Spinal cord (tissue), 10 donors: ENCODE data around the gene HMGCS2. TPM values are rescaled to one million over a fixed set of nuclear protein-coding genes. Genes with fewer than 3 reads are reported as not detected.
A peak's percentile ranks its signal among the peaks of the same experiment; 100 is the strongest.

Experiments used
- DNase-seq, 6 donors: peaks; one replicate each; pipeline versions ENCODE4 v3.0.0 to v3.0.0-alpha.2; 2013 to 2015; ENCODE audit warnings: low spot score in 6 of 6, low read depth in 4 of 6
- H3K27ac ChIP-seq: one replicate; pipeline ENCODE4 v1.5.1; 2013; ENCODE audit warnings: low read depth, low read length, control low read depth
- H3K27me3 ChIP-seq: one replicate; pipeline ENCODE4 v1.6.1; 2013; ENCODE audit warnings: low read length; ENCODE audit not compliant: control insufficient read depth, insufficient read depth
- H3K36me3 ChIP-seq: one replicate; pipeline ENCODE4 v1.6.1; 2013; ENCODE audit warnings: low read length; ENCODE audit not compliant: control insufficient read depth, insufficient read depth
- H3K4me1 ChIP-seq: one replicate; pipeline ENCODE4 v1.6.1; 2013; ENCODE audit warnings: low read length; ENCODE audit not compliant: control insufficient read depth, insufficient read depth
- H3K4me3 ChIP-seq: one replicate; pipeline ENCODE4 v1.5.1; 2013; ENCODE audit warnings: low read depth, low read length, control low read depth
- H3K9me3 ChIP-seq: one replicate; pipeline ENCODE4 v1.6.1; 2013; ENCODE audit warnings: low read length; ENCODE audit not compliant: control insufficient read depth, insufficient read depth
- WGBS: methylation state at CpG from one replicate; pipeline ENCODE4 v1.1.5; 2013; ENCODE audit warnings: missing lambda C conversion rate; ENCODE audit not compliant: insufficient coverage; 5-methylcytosine and 5-hydroxymethylcytosine counted together
- polyA plus RNA-seq, 2 donors: library from polyadenylated mRNA; unstranded; fragments of 120-200 nt; gene quantifications; one replicate each; pipeline ENCODE4 v1.2.1, GENCODE V29; 2013; ENCODE audit not compliant: insufficient read length in 2 of 2
- total RNA-seq, 2 donors: library from RNA; depleted of rRNA in 1 of 2; stranded (reverse); fragments of 120-200 nt in 1 of 2; fragments of >200 nt in 1 of 2; gene quantifications; one replicate each; pipeline versions ENCODE4 v1.2.3 to v1.2.4, GENCODE V29; 2013 to 2014
- donor health status: healthy.

The HMGCS2 gene
- total and polyA plus RNA-seq, 4 donors: 0.27 to 1.8 (median 0.63) TPM; not detected in 1

DNA sequence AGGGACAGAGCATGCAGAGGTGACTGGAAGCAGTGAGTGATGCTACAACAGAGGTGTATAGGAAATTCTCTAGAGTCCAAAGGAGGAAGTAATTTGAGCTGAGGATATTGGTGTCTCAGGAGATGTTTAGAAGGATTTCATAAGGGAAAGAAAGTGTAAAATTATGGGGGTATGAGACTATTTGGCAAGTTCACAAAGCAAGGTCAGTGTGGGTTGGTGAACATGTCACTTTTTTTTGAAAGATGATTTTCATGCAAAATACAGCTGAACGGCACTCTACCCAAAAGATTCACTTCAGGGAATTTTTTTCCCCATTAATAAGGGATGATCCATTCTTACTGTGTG is 24.1 kb downstream of the HMGCS2 start:
- no peak overlapping the region for H3K4me3 ChIP-seq
- no peaks in the 10 kb centered on the region for H3K9me3 ChIP-seq
- peaks cover 35% of the 10 kb centered on the region for H3K36me3 ChIP-seq
- DNase-seq: no peak
- no peak overlapping the region for H3K27ac ChIP-seq
- H3K27me3 ChIP-seq: no peaks in the 10 kb centered on the region
- H3K4me1 ChIP-seq: peaks cover 26% of the 10 kb centered on the region
- no CpG with 5 or more reads among the region's 1 CpG for WGBS

DNA sequence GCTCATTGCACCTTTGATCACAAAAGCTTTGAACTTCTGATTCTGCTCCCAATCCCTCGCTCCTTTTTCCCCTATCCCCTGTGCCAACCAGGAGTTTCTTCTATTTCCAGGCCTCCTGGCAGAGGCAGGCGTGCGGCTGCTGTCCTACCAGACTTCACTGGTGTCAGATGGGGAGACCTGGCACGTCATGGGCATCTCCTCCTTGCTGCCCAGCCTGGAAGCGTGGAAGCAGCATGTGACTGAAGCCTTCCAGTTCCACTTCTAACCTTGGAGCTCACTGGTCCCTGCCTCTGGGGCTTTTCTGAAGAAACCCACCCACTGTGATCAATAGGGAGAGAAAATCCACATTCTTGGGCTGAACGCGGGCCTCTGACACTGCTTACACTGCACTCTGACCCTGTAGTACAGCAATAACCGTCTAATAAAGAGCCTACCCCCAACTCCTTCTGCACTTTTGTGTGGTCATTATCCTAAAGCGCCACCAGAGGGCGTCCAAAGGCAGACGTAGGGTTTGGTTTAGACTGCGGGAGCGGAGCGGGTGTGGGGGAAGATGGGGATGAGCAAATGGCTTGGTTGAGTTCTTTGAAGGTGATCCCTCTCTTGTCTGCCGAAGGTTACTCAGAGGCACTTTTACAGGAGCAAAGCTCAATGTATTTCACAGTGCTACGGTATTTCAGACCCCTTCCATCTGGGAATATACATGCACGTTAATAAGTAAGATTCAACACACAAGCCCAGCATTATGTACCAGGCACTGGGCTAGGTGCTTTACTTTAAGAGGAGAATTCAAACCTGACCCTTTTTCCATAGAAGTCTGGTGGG is 24.7 kb downstream of the HMGCS2 start:
- Histone ChIP-seq H3K36me3 (peaks cover 39% of the 10 kb centered on the region), H3K4me1 (peaks cover 26% of the 10 kb centered on the region), H3K27me3 (no peaks in the 10 kb centered on the region), H3K9me3 (no peaks in the 10 kb centered on the region), H3K27ac (no peak overlapping the region), H3K4me3 (no peak overlapping the region)
- 36% methylated on average over 14 of the region's 17 CpGs for WGBS
- peak; percentile 40 to 93 (median 60) for DNase-seq

DNA sequence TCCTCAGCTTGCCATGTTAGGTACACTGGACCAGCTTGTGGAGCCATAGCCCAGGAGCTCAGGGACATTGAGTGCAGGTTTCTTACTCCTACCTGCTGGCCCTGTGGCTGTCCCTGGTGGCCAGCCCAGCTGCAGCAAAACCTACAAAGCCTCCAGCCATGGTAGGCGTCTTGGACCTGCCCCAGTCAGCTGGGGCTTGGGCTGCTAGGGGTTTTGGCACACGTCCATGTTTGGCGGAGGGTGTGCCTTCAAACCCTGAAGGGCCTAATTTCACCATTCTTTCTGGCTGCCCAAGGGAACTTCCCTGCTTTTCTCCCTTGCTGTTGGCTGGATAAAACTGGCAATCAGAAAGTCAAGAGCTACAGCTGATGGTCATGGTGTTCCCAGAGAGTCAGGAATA is 25.4 kb downstream of the HMGCS2 start:
- WGBS: 56% methylated on average over 3 of the region's 3 CpGs
- Histone ChIP-seq H3K27ac (no peak overlapping the region), H3K4me3 (no peak overlapping the region), H3K4me1 (peaks cover 27% of the 10 kb centered on the region), H3K27me3 (no peaks in the 10 kb centered on the region), H3K36me3 (peaks cover 40% of the 10 kb centered on the region), H3K9me3 (no peaks in the 10 kb centered on the region)
- DNase-seq: peak in 1 of 6 donors; percentile 38

DNA sequence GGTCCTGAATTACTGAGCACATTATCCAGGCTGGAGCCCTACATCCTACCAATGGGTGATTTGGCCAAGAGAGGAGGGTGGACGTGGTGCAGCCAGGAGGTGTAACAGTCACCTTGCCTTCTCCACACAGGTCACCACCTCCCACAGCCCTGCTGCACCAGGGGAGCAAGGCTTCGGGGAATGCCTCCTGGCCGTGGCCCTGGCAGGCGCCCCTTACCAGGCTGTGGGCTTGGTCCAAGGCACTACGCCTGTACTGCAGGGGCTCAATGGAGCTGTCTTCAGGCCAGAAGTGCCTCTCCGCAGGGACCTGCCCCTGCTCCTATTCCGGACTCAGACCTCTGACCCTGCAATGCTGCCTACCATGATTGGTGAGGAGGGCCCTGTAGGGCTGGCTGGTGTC is 26.0 kb downstream of the HMGCS2 start:
- H3K4me1 ChIP-seq: peaks cover 33% of the 10 kb centered on the region
- WGBS: 90% methylated on average over 7 of the region's 7 CpGs
- peaks cover 44% of the 10 kb centered on the region for H3K36me3 ChIP-seq
- H3K4me3 ChIP-seq: no peak overlapping the region
- DNase-seq: no peak
- no peaks in the 10 kb centered on the region for H3K9me3 ChIP-seq
- H3K27ac ChIP-seq: no peak overlapping the region
- H3K27me3 ChIP-seq: no peaks in the 10 kb centered on the region

DNA sequence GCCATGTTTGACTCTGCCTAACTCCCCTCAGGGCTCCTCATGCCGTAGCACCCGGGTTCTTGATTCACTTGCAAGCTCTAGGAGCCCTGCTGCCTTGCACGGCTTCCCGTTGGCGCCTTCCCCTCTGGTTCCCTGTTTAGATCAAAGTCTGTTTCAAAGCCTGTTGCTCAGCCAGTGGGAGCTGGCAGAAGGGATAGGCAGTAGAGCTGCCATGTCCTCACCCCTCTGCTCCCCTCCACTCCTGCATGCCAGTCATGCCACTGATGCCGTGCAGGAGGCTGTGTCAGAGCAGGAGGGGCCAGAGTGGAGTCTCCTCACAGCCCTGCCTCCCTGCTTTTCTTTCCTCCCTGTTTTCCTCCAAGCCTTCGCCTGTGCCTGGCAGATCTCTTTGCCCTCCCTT is 26.5 kb downstream of the HMGCS2 start:
- Histone ChIP-seq H3K4me1 (peaks cover 37% of the 10 kb centered on the region), H3K36me3 (peaks cover 49% of the 10 kb centered on the region), H3K4me3 (no peak overlapping the region), H3K9me3 (no peaks in the 10 kb centered on the region), H3K27ac (no peak overlapping the region), H3K27me3 (no peaks in the 10 kb centered on the region)
- 82% methylated on average over 7 of the region's 7 CpGs for WGBS
- peak in 1 of 6 donors; percentile 58 for DNase-seq

DNA sequence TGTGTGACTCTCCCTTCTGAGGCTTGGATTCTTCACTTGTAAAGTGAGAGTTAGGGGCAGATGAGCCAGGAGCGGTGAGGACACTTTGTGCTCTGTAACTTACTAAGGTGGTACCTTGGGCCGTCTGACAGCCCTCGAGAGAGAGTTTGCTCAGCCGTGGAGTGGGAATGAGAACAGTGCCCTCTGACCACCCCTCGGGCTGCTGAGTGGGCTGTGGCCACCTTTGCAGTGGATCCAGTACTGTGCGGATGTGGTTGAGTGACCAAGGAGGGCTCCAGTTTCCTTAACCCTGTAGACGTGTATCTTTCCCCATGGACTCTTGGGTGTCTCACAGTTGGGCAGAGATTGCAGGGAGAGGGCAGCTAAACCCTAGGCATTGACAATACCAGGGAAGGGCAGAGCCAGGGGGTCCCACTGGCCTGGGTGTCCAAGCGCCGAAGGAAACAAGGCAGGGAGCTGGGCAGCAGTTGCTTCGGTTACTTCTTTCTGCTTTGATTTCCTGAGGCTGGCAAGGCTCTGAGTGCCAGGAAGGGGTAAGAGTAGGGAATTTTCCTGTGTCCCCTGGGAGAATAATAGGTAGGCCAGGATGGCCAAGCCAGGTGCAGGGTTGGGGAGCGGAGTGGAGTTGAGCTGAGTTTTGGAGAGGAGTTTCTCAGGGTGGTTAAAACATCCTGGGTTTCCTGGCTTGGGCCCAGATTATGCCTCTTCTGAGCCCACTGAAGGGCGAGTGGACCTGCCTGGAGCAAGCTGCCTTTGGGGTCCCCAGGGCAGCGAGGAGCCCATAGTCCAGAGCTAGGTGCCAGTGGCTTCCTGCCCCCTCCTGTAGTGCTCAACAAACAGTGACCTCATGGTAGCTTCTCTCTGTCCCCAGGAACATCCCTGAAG is 27.6 kb downstream of the HMGCS2 start:
- Histone ChIP-seq H3K36me3 (peaks cover 54% of the 10 kb centered on the region), H3K4me3 (no peak overlapping the region), H3K27me3 (no peaks in the 10 kb centered on the region), H3K27ac (no peak overlapping the region), H3K4me1 (peaks cover 43% of the 10 kb centered on the region), H3K9me3 (no peaks in the 10 kb centered on the region)
- 93% methylated on average over 13 of the region's 13 CpGs for WGBS
- no peak for DNase-seq

DNA sequence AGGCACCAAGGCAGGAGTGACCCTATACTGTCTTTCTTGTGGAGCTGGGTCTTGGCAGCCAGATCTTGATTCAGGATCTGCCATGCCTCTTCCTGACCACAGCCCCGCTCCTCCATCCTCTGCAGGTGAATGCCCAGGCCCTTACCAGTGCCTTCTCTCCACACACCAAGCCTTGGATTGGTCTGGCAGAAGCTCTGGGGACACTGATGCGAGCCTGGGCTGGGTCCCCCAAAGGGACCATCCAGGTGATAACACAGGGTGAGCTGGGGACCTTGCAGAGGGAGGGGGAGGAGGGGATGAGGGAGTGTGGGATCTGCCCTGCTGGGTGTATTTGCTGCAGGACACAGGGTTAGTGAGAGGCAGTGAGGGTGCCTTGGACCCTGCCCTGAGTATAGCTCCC is 28.4 kb downstream of the HMGCS2 start:
- no peaks in the 10 kb centered on the region for H3K27me3 ChIP-seq
- H3K4me1 ChIP-seq: peaks cover 49% of the 10 kb centered on the region
- no peaks in the 10 kb centered on the region for H3K9me3 ChIP-seq
- no peak for DNase-seq
- H3K4me3 ChIP-seq: no peak overlapping the region
- peaks cover 61% of the 10 kb centered on the region for H3K36me3 ChIP-seq
- H3K27ac ChIP-seq: no peak overlapping the region
- WGBS: 100% methylated on average over 2 of the region's 2 CpGs

DNA sequence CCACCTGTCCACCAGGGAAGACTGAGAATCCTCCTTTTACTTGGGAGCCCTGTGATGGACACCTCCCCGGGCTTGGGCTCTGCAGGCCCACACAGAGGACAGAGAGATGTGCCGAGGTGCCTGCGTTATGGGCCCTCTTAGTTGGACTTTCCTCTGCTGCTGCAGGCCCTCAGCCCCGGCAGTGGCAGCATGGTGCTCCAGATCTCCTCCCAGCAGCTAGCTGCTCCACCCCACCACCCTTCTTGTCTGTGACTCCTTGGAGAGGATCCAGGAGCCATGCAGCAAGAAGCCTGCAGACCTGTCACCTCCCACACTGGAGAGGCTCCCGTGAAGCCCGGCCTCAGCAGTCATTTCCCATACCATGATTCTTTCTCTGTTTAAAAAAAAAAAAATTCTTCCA is 29.6 kb downstream of the HMGCS2 start:
- H3K27ac ChIP-seq: no peak overlapping the region
- peaks cover 57% of the 10 kb centered on the region for H3K4me1 ChIP-seq
- H3K36me3 ChIP-seq: peaks cover 70% of the 10 kb centered on the region
- no peaks in the 10 kb centered on the region for H3K27me3 ChIP-seq
- no peak overlapping the region for H3K4me3 ChIP-seq
- H3K9me3 ChIP-seq: no peaks in the 10 kb centered on the region
- no peak for DNase-seq
- 85% methylated on average over 5 of the region's 6 CpGs for WGBS

DNA sequence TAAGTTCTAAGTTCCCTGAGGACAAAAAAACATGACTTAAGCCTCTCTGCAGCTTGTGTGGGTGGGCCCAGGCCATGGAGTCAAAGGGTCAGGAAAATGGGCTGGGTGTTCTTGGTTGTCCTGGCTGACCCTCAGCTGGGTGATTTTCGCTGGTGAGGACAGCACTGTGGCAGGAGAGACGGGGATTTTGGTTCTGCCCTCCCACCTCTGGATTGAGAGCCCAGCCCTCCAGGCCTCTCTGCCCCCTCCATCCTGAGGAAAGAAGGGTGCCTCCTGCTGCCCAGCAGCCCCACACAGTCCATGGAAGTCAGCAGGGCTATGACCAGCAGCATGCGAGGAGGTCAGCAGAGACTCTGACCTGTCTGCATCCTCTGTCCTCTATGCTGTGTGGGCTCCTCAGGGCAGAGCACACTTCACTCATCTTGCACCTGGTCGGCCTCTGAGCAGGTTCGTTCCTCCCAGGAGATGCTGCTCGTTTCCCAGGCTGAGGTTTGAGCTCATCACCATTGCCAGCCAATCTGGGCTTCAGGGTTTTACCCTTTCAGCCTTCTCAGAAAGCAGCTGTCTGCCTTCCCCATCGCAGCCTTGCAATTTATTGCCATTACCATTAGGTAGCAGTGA is 30.5 kb downstream of the HMGCS2 start:
- Histone ChIP-seq H3K27ac (no peak overlapping the region), H3K4me3 (no peak overlapping the region), H3K27me3 (no peaks in the 10 kb centered on the region), H3K36me3 (peaks cover 68% of the 10 kb centered on the region), H3K4me1 (peaks cover 59% of the 10 kb centered on the region), H3K9me3 (no peaks in the 10 kb centered on the region)
- no peak for DNase-seq
- WGBS: 79% methylated on average over 6 of the region's 7 CpGs
